Central memory CD4-positive, alpha-beta T cell (primary cell): ENCODE measurements around the gene DNM3.

Experiments
- DNase-seq: peaks from one replicate; pipeline ENCODE4 v3.0.0; 2022

Gene DNM3

DNA sequence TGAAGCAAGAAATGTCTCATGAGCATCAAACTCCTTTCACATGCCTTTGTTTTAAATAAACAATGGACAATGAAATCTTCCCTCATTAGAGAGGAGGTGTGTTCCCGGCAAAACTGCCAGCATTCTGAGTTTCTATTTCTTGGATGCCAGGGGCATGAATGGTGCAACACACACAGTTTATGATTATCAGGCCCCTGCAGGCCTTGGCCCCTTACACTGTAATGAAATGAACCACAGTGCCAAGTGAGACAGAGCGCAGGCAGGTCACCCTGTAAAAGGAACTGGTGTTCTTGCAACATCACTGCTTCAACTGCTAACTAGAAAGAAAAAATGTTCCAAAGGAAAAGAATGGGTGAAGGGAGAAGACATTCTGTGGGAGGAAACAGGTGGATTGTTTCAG is 606.3 kb downstream of the DNM3 start:
- DNase-seq = no peak

DNA sequence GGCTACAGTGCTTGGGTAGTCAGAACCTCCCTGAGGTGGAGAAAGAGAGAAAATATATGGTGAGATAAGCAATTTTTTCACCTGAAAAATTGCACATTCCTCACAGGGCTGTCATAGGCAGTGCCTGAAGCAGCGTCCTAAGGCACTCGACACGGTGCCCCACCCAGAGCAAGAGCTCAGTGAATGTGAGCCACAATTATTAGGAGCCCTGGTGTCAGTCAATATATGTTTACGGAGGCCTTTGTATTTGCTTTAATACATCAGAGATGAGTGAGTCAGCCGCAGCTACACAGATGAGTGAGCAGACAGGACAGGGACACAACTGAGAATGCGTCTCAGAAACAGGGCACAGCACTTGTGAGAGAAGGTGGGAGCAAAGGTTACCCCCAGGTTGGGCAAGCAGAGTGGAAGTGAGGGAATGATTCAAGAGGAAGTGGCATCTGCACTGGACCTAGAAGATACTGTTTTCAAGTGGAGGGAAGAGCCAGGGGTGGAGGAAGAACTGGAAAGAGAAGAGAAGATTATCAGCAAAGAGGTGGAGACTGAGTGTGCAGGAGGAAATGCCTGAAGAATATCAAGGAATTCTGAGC is 607.8 kb downstream of the DNM3 start:
- no peak for DNase-seq

DNA sequence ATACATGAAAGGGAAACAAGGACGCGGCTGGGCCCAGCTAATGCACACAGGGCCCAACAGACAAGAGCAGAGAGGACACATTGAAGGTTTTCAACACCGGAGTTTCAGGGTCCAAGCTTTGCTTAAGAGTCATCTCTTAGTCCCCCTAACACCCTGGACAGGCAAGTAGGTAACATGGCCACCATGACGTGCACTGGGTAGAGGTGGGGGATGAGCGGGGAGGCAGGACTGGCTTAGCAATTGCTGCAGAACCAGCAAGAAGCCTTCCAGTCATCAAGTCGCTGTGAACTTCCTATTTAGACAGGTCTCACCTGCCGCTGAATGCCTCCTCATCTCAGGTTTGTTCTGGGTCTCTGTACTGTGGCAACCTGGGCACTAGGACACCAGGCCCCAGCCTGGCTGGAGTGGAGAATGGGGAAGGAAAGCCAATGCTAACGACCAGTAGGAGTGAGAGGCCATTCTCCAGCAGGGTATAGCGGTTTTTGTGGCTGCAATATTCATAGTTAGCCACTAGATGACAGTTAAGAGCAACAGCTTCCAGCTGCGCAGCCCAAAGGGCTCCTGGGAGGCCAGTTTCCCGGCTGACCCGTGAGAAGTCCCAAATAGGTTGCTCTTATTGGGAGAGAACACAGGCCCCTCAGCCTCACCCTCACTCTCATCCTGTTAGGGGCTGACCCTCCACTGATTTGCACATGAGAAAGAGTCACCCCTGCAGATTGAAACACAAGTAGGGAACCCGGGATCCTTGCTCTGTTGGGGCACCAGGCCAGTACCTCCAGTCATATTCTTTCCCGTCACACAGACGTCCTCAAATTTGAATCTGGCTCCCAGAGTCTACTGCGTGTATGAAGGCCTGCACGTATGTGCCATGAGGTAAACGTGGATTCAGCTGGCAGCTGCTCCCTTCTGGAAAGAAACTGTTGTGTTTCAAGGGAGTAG is 608.6 kb downstream of the DNM3 start:
- peak; percentile 27 for DNase-seq

DNA sequence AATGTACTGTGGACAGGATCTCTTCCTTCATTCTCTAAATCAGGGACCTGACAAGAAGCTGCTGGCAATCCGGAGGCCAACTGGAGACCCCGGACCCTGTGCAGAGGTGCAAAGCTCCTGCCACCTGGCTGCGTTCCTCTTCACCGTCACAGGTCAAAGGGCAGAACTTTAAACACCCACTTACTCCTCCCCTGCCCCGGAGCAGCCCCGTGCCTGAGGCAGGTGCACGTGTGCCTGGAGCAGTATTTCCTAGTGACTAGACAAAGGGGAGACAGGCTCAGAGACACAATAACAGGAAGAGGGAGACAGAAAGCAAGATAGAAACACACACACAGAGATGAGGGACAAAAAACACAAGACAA is 609.2 kb downstream of the DNM3 start:
- no peak for DNase-seq

DNA sequence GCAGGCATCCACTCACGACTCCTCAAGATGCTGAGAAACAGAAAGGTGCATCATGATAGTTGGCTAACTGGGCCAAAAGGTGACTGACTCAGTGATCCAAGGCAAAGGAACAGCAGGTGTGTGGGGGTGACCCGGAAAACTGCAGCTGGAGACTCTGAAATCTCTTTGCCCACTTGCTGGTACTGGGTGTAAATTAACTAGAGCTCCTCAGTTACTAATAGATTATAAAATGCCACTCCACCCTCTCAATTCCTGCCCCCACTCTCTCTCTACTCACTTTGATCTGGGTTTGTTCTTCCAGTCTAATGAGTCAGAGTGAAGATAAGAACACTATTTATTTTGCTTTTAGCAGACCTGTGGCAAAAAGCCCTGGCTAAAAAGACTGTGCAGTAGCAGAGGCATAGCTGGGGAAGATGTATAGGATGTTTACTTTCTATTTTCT is 609.7 kb downstream of the DNM3 start:
- no peak for DNase-seq

DNA sequence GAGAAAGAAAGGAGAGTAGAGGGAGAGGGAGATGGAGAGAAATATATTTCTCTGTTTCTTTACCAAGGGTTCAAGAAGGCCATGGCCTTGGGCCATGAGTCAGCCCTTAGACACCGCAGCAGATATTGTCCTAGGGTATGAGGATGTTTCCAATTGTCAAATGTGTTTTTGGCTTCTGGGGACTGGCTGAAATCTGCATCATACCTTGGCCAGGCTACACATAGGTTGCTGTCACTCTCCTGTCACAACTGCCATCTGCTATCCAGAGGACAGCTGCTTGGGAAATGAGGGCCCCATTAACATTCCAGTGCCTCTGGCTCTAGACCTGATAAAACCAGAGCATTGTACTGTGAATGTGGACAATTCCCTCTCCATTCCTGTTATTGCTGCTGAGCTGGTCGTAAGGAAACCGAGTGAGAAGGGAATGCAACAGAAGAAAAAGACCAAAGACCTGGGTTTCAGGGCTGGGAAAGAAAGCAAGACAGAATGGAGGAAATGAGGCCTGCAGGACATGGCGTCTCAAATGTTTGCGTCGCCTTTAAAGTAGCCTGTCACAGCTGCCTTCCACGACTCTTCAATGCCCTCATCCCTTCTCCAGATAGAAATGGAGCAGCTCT is 611.3 kb downstream of the DNM3 start:
- no peak for DNase-seq

DNA sequence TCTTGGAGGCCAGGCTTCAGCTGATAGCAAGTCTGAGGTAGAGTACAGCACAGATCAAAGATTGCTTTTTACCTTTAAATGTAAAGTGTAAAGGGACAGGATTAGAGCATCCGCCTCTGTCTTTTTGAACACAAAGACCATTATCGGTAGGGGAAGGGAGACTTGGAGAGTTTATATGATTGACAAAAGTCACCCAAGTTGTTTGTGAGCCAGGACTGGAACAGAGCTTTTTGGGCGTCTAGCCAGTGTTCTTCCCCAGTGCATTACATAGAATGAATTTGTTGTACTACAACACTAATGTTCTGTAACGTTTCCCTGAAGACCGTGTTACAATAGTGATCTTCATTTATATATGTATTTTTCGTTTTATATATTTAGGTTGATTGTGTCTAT is 611.9 kb downstream of the DNM3 start:
- DNase-seq = no peak

DNA sequence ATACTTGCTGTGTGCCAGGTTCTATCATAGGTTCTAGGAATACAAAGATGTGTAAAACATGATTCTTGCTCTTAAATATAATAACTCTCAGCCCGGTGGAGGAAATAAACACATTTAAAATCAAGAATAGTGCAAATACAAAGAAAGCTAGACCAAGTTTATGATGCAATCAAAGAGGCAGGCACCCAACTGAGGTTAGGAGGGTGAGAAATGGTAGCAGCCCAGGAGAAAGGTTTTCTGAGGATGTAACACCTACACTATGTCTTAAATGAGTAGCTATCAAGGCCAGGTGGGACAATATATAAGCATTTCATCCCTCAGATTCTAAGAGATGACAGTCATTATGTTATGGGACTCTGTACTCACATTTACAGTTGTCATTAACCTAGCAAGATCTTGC is 612.3 kb downstream of the DNM3 start:
- no peak for DNase-seq

DNA sequence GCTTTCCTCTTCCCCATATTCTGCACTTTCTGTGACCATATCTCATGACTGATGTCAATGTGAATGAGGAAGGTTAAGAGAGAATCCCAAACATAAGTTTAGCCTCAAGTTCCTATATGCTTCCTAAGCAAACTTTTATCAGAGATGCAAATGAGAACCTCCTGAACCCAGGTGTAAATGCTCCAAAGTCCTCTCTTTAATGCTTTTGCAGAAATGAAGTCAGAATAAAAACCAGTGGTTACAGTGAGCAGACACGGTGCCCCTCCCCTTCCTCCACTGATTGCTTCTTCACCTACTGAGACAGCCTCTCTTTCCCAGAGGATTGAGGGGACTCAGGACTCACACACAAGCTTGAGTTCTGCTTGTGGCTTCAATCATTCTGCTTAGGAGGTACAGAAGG is 614.2 kb downstream of the DNM3 start:
- DNase-seq = no peak

DNA sequence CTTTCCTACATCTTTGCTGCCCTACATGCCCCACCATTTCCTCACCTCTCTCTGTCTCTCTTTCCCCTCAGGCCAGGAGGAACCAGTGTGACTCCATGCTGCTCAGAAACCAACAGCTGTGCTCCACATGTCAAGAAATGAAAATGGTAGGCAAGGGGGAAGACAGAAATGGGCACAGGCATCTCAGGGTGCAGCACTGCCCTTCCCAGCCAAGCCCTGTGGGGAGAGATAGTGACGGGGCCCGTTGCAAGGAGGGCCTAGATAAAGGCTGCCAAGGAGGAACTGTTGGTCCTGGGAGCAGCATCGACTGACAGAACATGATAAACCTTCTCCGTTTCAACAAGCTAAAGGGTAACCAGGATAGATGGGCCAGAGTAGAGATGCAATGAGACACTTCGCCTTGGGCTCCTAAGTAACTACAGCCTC is 615.1 kb downstream of the DNM3 start:
- no peak for DNase-seq

DNA sequence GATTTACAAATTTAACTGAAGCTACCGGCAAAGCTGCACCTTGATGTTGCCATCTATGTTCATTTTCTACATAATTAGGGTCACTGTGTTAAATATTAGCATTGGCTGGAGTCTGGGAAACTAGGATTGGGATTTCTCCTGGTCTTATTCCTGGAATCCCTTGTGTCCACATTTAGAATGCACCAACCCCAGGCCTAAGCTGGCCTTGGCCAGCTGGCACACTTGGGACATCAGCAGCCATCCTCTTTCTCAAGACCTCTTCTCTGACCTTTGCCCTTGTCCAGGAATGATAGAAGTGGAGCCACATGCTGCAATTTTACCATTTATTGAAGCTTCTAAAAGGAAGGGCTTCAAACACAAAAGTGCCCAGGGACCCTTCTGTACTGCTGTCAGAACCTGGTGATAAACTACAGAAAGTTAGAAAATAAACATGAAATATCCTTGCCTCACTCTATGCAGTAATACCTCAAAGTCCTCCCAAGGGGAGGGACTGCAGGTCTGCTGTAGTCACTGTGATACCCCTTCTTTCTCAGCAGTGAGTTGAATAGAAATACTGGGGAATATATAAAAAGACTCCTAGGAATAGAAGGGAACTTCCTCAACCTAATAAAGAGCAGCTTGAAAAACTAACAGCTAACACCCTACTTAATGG is 616.3 kb downstream of the DNM3 start:
- no peak for DNase-seq

DNA sequence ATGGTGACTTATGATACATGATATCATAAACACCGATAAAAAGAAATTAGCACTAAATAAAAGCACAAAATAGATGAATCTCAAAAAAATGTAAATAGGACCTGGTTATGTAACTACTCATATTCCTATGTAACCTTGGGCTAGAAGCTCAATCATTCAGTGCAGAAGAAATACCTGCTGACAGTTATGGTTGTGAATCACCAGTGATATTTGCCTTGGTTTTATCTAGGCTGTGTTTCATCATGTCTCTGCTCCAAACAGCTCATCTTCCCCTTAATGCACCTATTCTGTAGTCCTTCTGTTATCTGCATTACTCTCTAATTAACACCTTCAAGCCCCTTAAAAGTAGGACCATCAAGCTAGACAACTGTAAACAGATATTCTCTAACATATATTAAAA is 618.9 kb downstream of the DNM3 start:
- no peak for DNase-seq

DNA sequence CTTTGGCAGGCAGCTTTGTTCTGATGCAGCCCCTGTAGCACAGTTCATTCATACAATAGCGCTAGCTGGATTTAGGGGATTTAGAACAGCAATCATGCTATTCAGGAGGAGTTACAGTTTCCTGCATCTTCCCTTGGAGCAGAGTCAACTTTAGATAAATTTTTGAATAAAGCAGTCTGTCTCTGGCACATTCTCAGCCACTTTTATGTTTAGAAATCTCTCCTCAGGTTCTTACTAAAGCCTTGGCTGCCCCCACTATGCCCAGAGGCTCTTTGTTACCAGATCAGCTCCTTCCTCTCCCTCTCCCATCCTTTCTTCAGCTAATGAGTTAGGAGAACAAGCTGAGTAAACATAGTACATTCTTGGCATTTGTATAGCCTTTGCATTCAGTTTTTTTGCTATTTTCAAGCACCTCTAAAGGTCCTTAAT is 619.6 kb downstream of the DNM3 start:
- no peak for DNase-seq
